ENCODE measurements around the gene KLHL18. TPM values are rescaled to one million over a fixed set of nuclear protein-coding genes. Genes with fewer than 3 reads are reported as not detected.
A peak's percentile ranks its signal among the peaks of the same experiment; 100 is the strongest.

The KLHL18 gene
- total and polyA plus RNA-seq, 7 donors, result 44.2 to 170 (median 68.7) TPM

DNA sequence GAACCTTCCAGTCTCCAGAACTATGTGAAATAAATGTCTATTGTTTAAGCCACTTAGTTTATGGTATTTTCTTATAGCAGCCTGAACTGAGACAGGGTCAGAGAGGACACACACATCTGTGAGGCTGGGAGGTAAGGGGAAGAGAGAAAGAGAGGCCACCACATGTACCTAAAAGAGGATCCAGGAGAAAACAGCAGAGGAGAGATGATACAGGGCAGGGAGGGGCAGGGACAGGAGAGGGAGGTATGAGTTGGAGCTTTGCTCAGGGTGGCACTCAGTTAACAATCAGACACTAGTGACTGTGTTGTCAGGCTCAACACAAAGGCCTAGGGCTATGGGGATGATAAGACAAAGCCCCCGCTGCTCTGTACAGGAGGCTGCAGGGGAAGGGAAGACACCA lies 17.7 kb upstream of the KLHL18 start:
- no peak for DNase-seq
- Histone ChIP-seq H3K27ac (no peak overlapping the region), H3K4me3 (no peak overlapping the region), H3K36me3 (ENCODE audit: insufficient read depth in 1 of 2, low read depth in 1 of 2) (no peaks in the 10 kb centered on the region), H3K4me1 (peaks cover 14% of the 10 kb centered on the region), H3K9me3 (no peaks in the 10 kb centered on the region), H3K27me3 (ENCODE audit: insufficient read depth in 3 of 3, low read length in 2 of 3) (no peaks in the 10 kb centered on the region)
- 97 to 100% (median 100%) methylated on average over 1 of the region's 1 CpG for WGBS, 3 donors
- TF ChIP-seq CTCF (IDR thresholded peaks at IDR 0.05), result no peak
- ATAC-seq, result no peak
- intact Hi-C loops (cut with DNase I), result no loop called here

GRCh38 chr3:47265725-47266428 lies 16.9 kb upstream of the KLHL18 start:
- Histone ChIP-seq H3K9me3 (no peaks in the 10 kb centered on the region), H3K4me3 (no peak overlapping the region), H3K4me1 (peaks cover 14% of the 10 kb centered on the region), H3K36me3 (ENCODE audit: insufficient read depth in 1 of 2, low read depth in 1 of 2) (no peaks in the 10 kb centered on the region), H3K27me3 (ENCODE audit: insufficient read depth in 3 of 3, low read length in 2 of 3) (no peaks in the 10 kb centered on the region), H3K27ac (peak overlapping the region; percentile 7)
- intact Hi-C loops (cut with DNase I), result no loop called here
- peak in 3 of 4 donors; percentile 23 to 72 (median 66) for ATAC-seq
- 74 to 85% (median 85%) methylated on average over 10 of the region's 10 CpGs for WGBS, 3 donors
- no peak for TF ChIP-seq CTCF (IDR thresholded peaks at IDR 0.05)
- no peak for DNase-seq

- Histone ChIP-seq H3K4me3 (no peak overlapping the region), H3K27ac (peak overlapping the region; percentile 70), H3K9me3 (no peaks in the 10 kb centered on the region), H3K4me1 (peaks cover 14% of the 10 kb centered on the region), H3K36me3 (ENCODE audit: insufficient read depth in 1 of 2, low read depth in 1 of 2) (no peaks in the 10 kb centered on the region), H3K27me3 (ENCODE audit: insufficient read depth in 3 of 3, low read length in 2 of 3) (no peaks in the 10 kb centered on the region)
- peak; percentile 87 to 90 for DNase-seq
- no peak for TF ChIP-seq CTCF (IDR thresholded peaks at IDR 0.05)
- WGBS, 3 donors, result 54 to 58% (median 57%) methylated on average over 11 of the region's 11 CpGs
- peak; percentile 93 to 95 (median 95) for ATAC-seq
- intact Hi-C loops (cut with DNase I), result no loop called here
Measured at GRCh38 chr3:47266709-47267489, 15.8 kb upstream of the KLHL18 start.

- no peak for DNase-seq
- Histone ChIP-seq H3K27ac (peak overlapping the region; percentile 70), H3K4me1 (peaks cover 14% of the 10 kb centered on the region), H3K4me3 (no peak overlapping the region), H3K27me3 (ENCODE audit: insufficient read depth in 3 of 3, low read length in 2 of 3) (no peaks in the 10 kb centered on the region), H3K36me3 (ENCODE audit: insufficient read depth in 1 of 2, low read depth in 1 of 2) (no peaks in the 10 kb centered on the region), H3K9me3 (no peaks in the 10 kb centered on the region)
- intact Hi-C loops (cut with DNase I), result no loop called here
- TF ChIP-seq CTCF (IDR thresholded peaks at IDR 0.05), result no peak
- ATAC-seq, result no peak
Measured at GRCh38 chr3:47267490-47267824, 15.3 kb upstream of the KLHL18 start.

Measured in psoas muscle (tissue), 8 donors.